ENCODE data around the gene POLD3. TPM values are rescaled to one million over a fixed set of nuclear protein-coding genes. Genes with fewer than 3 reads are reported as not detected.

POLD3 gene
- total RNA-seq, 1 donor from 2014 or later: 11.9 TPM

GRCh38 chr11:74608431-74608830 lies 16.0 kb downstream of the POLD3 start:
- DNase-seq (ENCODE audit: low read depth): no peak
- Histone ChIP-seq H3K4me3 (ENCODE audit: low read depth, low read length) (no peak overlapping the region), H3K36me3 (ENCODE audit: control insufficient read depth, insufficient read depth, low read length) (no peaks in the 10 kb centered on the region), H3K27me3 (ENCODE audit: control insufficient read depth, insufficient read depth, low read length) (no peaks in the 10 kb centered on the region)
- no peak for TF ChIP-seq CTCF (IDR thresholded peaks at IDR 0.05; ENCODE audit: insufficient read depth, low read length, poor library complexity, severe bottlenecking)

DNA sequence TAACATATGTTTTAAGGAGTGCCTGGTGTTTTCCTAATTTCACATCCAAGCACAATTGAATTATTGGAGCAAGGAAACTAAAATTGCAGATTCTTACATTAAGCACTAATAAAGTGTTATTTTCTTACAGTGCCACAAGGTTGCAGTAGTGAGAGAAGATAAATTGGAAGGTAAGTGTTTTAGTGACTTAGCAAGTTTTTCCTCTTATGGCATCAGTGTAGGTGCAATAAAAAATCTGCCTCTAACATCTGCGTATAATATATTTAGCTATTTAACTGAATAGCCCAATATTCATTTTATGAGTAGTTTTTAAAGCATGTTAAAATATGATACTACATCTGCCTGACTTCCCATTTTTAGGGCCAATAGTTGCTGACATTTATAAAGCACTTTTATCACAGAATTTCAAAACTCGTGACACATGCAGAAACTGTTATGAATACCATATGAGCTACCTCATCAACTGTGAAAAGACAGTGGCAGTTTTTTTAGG lies 19.0 kb downstream of the POLD3 start:
- Histone ChIP-seq H3K27me3 (ENCODE audit: control insufficient read depth, insufficient read depth, low read length) (no peaks in the 10 kb centered on the region), H3K4me3 (ENCODE audit: low read depth, low read length) (no peak overlapping the region), H3K36me3 (ENCODE audit: control insufficient read depth, insufficient read depth, low read length) (no peaks in the 10 kb centered on the region)
- DNase-seq (ENCODE audit: low read depth): peak; percentile 41
- TF ChIP-seq CTCF (IDR thresholded peaks at IDR 0.05; ENCODE audit: insufficient read depth, low read length, poor library complexity, severe bottlenecking): peak; percentile 33

DNA sequence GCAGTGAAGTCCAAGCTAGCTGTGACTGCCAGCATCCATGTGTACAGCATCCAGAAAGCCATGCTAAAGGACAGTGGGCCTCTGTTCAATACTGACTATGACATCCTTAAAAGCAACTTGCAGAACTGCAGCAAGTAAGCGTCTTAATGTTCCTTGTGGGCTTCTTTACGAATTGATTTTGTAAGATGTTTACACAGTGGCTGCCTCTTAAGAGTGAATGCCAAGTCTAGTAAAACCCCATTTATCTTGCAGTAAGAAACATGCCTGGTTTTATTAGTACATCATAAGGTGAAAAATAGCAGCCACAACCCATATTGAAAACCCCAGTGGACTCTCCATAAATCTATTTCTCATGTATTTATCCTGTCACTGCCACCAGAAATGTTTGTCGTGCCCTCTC lies 20.5 kb downstream of the POLD3 start:
- no peaks in the 10 kb centered on the region for H3K36me3 ChIP-seq (ENCODE audit: control insufficient read depth, insufficient read depth, low read length)
- H3K4me3 ChIP-seq (ENCODE audit: low read depth, low read length): no peak overlapping the region
- no peaks in the 10 kb centered on the region for H3K27me3 ChIP-seq (ENCODE audit: control insufficient read depth, insufficient read depth, low read length)
- DNase-seq (ENCODE audit: low read depth): no peak
- no peak for TF ChIP-seq CTCF (IDR thresholded peaks at IDR 0.05; ENCODE audit: insufficient read depth, low read length, poor library complexity, severe bottlenecking)

- Histone ChIP-seq H3K4me3 (ENCODE audit: low read depth, low read length) (no peak overlapping the region), H3K36me3 (ENCODE audit: control insufficient read depth, insufficient read depth, low read length) (no peaks in the 10 kb centered on the region), H3K27me3 (ENCODE audit: control insufficient read depth, insufficient read depth, low read length) (no peaks in the 10 kb centered on the region)
- no peak for DNase-seq (ENCODE audit: low read depth)
- no peak for TF ChIP-seq CTCF (IDR thresholded peaks at IDR 0.05; ENCODE audit: insufficient read depth, low read length, poor library complexity, severe bottlenecking)
Measured at GRCh38 chr11:74615311-74615710, 22.9 kb downstream of the POLD3 start.

DNA sequence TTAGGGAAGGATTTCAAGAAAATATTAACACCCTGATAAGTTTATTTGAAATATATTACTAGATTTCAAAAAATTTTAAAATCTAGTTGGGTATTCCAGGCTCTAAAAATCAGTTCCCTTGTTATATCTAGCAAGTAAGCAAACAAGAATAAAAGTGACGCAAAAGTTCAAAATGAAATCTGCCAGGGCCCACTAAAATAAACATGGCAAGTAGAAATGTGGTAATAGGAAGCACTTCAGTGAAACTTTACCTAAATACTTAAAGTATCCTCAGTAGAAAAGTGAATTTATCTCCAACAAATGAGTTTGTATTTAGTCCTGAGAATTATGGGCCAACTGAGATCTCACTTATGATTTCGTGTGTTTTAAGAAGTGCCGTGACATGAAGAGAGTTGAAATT lies 23.6 kb downstream of the POLD3 start:
- H3K27me3 ChIP-seq (ENCODE audit: control insufficient read depth, insufficient read depth, low read length): no peaks in the 10 kb centered on the region
- no peak for TF ChIP-seq CTCF (IDR thresholded peaks at IDR 0.05; ENCODE audit: insufficient read depth, low read length, poor library complexity, severe bottlenecking)
- H3K36me3 ChIP-seq (ENCODE audit: control insufficient read depth, insufficient read depth, low read length): no peaks in the 10 kb centered on the region
- no peak for DNase-seq (ENCODE audit: low read depth)
- no peak overlapping the region for H3K4me3 ChIP-seq (ENCODE audit: low read depth, low read length)

DNA sequence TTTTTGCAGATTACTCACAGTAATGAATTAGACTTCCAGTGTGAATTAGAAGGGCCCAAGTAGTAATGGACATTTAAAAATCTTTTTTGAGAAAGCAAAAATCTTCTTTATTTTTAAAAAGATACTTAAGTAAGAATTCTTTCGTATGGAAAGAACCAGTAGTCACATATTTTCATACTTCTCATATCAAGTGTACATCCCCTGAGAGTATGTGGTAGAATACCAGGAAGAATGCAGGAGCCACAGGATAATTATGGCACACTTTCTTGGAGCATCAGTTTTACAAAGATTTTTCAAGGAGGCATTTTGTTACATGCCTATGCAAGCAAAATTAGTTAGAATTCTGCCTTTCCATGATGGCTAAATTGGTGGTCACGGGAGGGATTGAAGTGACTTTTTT lies 28.1 kb downstream of the POLD3 start:
- H3K27me3 ChIP-seq (ENCODE audit: control insufficient read depth, insufficient read depth, low read length): no peaks in the 10 kb centered on the region
- DNase-seq (ENCODE audit: low read depth): no peak
- TF ChIP-seq CTCF (IDR thresholded peaks at IDR 0.05; ENCODE audit: insufficient read depth, low read length, poor library complexity, severe bottlenecking): no peak
- H3K4me3 ChIP-seq (ENCODE audit: low read depth, low read length): no peak overlapping the region
- no peaks in the 10 kb centered on the region for H3K36me3 ChIP-seq (ENCODE audit: control insufficient read depth, insufficient read depth, low read length)
